DOHH2 (cell line): ENCODE measurements around the gene PAQR5.

Source experiments
- EZH2phosphoT487 ChIP-seq: fragments of 200-600 bp; sonication (generic); IDR thresholded peaks from 2 replicates; pipeline ENCODE4 v1.6.1; 2017; ENCODE audit warnings: borderline replicate concordance, mild to moderate bottlenecking, antibody characterized with exemption, low read length, moderate library complexity, mixed read lengths
- TF ChIP-seq, protein P1 (sequence below): fragments of 200-600 bp; sonication (generic); IDR thresholded peaks from one replicate; pipeline ENCODE4 v1.5.1; 2014; ENCODE audit warnings: antibody characterized with exemption, mild to moderate bottlenecking, low read depth, low read length; ENCODE audit not compliant: poor library complexity, severe bottlenecking

DNA sequence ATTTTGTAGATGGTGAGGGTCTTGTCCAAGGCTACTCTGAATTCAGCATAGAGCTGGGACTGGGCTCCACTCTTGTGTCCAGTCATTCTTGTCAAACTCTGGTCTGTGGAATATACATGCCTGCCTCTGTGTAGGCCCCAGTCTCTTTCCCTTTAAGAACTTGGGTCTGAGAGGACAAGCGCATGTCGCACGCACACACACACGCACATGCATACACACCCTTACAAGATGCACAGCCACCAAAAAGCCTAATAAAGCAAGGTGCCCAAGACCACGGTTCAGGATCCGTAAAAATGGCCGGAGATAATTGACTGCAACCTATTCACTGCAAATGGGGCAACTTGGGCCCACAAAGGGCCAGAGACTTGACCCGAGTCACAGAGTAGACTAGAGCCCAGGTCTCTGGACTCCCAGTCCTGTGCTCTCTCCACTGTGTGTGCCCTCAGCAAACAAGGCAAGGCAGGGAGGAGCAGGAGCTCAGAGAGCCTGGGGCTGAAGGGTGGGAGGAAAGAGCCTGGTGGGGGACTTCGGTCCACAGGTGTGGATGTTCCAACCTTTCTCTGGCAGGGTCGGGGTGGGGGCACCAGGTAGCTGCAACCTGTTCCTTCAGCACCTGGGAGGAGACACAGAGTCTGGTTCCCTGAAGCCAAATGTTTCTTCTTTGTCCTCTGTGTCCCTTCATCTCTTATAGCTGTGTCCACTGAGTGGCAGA lies 914 bp upstream of the PAQR5 start:
- TF ChIP-seq, protein P1, sequence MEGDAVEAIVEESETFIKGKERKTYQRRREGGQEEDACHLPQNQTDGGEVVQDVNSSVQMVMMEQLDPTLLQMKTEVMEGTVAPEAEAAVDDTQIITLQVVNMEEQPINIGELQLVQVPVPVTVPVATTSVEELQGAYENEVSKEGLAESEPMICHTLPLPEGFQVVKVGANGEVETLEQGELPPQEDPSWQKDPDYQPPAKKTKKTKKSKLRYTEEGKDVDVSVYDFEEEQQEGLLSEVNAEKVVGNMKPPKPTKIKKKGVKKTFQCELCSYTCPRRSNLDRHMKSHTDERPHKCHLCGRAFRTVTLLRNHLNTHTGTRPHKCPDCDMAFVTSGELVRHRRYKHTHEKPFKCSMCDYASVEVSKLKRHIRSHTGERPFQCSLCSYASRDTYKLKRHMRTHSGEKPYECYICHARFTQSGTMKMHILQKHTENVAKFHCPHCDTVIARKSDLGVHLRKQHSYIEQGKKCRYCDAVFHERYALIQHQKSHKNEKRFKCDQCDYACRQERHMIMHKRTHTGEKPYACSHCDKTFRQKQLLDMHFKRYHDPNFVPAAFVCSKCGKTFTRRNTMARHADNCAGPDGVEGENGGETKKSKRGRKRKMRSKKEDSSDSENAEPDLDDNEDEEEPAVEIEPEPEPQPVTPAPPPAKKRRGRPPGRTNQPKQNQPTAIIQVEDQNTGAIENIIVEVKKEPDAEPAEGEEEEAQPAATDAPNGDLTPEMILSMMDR, result no peak
- no peak for TF ChIP-seq EZH2phosphoT487
